ENCODE measurements around the gene SLC22A23.

The SLC22A23 gene

DNA sequence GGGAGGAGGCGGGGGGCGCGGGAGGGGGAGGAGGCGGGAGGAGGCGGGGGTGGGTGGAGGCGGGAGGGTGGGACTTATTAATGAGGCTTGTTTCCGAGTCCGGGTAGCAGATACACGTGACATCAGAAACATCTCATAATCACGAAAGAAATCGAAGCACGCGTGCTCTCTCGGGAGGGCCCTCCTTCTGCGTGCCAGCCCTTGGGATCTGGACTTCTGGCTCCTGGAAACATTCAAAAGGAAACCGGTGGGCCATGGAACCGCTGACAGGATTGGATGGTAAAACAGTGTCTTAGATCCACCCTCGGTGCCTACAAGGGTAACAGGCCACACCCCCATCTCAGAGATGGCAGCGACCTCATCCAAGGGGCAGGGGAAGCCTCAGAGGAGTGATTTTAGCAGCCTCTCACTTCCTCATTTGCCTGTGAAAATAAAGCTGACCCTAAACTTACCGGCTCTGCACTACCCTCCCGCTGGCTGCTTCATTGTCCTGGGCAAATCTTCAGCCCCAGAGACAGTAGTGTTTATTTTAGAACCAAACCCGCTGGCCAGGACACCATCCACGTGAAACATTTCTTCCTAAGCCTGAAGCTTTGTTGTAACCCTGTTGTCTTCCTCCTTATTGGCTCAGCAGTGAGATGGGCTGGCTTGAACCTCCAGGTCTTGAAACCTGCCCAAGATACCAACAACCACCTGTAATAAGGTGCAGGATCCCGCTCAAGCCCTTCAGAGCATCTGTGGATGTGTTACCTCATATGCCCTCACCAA lies 100.6 kb downstream of the SLC22A23 start:
- in situ Hi-C loops (cut with MboI; ENCODE audit: low sequenced_read_pairs) = no loop called here

GRCh38 chr6:3355358-3356055 lies 101.3 kb downstream of the SLC22A23 start:
- in situ Hi-C loops (cut with MboI; ENCODE audit: low sequenced_read_pairs) = no loop called here

GRCh38 chr6:3355011-3355357 lies 101.9 kb downstream of the SLC22A23 start:
- in situ Hi-C loops (cut with MboI; ENCODE audit: low sequenced_read_pairs) = no loop called here

GRCh38 chr6:3353939-3354338 lies 102.9 kb downstream of the SLC22A23 start:
- in situ Hi-C loops (cut with MboI; ENCODE audit: low sequenced_read_pairs) = no loop called here

DNA sequence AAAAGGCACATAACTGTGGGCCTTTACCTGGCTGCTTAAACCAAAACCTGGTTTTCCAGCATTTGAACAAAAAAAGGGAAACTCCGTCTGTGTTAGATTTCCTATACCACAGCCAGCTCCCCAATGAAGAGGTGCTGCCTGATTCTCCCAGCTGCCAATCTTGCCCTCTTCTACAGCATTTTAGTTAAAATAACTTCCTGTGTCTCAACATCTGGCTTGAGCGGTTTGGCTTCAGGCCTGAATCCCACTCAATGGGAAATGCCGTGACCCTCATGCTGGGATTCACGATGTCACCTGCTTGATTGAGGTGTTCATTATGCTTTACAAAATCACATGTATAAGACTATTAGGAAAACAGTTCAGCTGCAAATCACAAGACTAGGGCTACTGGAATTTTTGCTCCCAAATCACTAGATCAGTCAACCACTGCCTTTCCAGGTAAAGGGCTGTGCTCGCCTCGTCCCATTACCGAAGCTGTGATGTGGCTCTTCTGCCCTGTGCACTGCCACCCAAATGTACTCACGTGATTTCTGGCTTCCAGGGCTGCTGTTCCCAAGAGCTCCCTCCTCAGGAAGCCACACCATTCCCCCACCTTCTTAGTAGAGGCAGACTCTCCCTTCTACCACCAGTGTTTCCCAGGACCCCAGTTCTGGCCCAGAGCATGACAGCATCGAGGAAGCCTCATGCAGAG lies 103.5 kb downstream of the SLC22A23 start:
- in situ Hi-C loops (cut with MboI; ENCODE audit: low sequenced_read_pairs) = no loop called here

DNA sequence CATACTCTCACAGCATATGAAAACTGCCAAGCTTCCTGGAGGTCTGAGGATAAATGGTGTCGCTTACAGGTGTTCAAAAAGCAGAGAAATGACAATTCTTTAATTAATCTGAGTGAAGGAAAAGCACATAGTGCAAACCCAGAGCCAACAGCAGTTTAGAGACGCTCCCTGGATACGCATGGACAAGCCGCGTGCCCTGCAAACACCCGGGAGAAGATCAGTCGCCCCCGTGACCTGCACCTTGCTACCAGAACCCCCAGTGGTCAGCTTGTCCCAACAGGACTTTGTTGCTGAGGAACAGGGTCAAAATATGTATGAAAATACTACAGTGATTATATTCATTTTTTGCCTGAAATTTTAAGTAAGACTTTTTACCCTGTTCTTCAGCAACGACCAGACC lies 104.2 kb downstream of the SLC22A23 start:
- in situ Hi-C loops (cut with MboI; ENCODE audit: low sequenced_read_pairs) = no loop called here

DNA sequence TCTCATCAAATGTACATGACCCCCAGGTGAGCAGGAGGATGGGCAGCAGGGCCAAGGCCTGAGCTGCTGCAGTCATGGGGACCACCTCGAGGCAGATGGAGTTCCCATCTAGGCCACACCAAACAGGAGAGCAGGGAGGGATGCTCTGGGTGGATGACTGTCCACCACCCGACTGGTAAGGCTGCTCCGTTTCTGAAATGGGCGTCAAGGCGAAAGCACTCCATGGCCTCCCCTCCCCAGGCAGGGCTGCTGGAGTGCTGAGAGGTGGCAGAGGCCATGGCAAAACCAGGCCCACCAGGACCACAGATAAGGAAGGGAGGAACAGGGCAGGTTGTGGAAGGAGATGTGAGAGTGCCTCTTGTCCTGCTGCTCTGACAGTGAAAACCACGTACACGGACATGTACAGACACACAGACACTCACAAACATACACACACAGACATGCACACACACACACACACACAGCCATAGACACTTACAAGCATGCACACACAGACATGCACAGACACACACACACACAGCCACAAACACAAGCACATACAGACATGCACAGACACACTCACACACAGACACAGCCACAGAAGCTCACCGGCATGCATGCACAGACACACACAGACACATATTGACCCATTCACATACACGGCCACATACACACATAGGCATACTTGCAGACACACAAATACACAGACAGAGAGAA lies 104.9 kb downstream of the SLC22A23 start:
- in situ Hi-C loops (cut with MboI; ENCODE audit: low sequenced_read_pairs) = no loop called here

DNA sequence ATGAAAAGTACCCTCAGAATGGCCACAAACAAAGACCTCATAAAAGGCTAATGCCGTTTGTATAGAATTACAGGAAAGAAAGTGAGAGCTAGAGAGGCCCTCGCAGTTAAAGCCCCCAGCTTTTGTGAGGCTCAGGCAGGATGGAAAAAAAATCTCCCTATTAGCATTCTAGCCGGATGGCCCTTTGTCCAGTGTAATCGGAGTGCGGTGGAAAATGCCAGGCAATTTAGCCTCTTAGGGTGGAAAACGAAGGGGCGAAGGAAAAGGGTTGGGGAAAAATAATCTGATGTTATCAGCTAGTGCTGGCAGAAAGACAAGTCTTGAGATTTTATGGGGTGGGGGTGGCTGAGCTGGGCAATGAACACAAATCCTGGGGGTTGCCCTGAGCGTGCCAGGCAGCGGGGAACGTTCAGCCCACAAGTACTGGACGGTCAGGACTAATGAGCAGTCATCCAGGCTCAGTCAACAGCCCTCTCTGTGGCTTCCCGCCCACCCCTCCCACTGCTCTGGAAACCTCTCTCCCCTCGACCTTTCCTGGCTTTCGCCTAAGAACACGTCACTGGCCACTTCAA lies 105.7 kb downstream of the SLC22A23 start:
- in situ Hi-C loops (cut with MboI; ENCODE audit: low sequenced_read_pairs) = no loop called here

DNA sequence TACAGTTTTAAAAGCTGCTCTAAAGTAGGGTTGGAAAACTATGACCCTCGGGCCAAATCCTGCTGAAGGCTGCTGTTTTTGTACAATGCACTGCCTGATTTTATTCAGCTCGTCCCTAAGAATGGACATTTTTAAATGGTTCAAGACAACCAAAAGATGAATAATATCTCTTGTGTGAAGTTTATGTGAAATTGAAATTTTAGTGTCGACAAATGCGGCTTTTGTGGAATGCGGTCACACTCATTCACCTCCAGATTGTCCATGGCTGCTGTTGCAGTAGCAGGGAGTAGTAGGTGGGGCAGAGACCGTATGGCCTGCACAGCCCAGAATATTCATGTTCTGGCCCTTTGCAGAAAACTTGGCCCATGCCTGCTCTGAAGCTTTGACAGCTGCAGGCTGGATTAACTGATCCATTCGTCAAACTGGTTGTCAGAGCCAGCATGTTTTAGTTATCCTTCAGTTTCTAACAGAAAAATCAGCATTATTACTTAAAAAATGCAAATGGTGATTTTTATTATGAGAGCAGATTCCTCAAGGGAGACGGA lies 106.5 kb downstream of the SLC22A23 start:
- in situ Hi-C loops (cut with MboI; ENCODE audit: low sequenced_read_pairs) = no loop called here

- in situ Hi-C loops (cut with MboI; ENCODE audit: low sequenced_read_pairs) = no loop called here
Observed at GRCh38 chr6:3349388-3350251, 107.2 kb downstream of the SLC22A23 start.

DNA sequence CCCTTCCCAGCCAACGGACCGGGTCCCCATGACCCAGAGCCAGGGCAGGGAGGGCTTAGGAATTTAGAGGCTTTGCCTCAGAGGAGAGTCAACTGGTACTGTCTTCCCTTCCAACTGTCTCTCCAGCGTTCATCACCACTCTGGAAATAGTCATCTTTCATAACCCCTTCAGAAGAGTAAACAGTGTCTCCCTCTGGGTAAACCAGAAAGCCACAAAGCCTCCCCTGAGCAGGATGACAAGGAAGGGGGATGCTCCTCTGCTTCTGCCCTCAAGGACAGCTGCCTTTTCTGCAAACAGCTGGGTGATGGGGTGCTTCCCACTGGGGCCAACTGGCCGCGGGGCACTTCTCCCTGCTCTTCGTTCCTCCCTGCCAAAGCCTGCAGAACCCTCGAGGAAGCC lies 108.0 kb downstream of the SLC22A23 start:
- in situ Hi-C loops (cut with MboI; ENCODE audit: low sequenced_read_pairs) = no loop called here

DNA sequence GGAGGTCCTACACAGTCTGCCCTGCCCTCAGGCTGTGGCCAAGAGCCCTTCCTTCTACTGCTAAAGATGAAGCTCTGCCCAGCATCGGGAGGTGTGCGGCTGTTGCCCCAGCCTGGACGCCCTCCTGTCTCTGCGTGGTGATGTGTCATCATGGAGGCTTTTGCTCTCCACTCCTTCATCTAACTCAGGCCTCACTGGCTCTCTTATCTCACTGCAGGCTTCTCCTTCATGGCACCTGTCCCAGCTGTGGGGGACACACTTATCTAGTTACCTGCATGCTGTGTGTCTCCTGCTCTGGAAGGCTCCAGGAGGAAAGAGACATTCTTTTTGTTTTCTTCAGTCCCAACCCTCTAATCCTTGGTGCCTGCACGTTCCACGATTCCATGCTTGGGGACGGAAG lies 109.0 kb downstream of the SLC22A23 start:
- in situ Hi-C loops (cut with MboI; ENCODE audit: low sequenced_read_pairs) = no loop called here

DNA sequence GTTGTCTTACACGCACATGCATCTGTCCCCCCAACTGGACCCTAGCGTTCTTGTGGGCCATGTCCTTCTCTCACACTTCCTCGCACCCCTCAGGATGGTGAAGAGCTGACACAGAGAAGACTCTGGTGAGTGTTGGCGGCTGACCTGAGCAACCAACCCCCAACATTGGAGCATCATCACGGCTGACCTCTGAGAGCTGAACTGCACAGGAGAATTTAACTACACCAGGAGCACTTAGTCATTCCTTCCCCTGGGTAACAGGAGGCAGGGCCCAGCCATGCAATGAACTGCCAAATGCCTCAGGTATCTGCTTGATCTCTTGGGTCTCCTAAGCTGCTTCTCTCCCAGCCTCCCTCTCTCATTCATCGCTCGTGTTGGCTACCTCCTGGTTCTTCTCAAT lies 109.6 kb downstream of the SLC22A23 start:
- in situ Hi-C loops (cut with MboI; ENCODE audit: low sequenced_read_pairs) = no loop called here

DNA sequence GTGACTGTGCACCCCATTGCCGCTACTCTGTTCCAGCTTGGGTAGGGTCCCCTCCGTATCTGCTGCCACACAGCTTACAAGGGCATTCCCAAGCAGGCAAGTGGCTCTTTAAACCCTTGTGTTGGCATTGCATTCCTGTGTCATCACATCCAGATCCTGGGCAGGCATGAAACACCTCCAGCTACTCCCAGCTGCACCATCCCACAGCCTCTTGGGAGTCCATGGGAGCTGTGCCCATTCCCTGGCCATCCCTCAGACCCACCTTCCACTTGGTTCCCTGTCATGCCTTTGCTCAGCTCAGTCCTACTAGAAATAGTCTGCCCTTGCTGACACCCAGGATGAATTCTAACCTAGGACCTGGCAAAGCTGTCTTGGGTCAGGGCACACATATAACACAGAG lies 110.4 kb downstream of the SLC22A23 start:
- in situ Hi-C loops (cut with MboI; ENCODE audit: low sequenced_read_pairs) = no loop called here

DNA sequence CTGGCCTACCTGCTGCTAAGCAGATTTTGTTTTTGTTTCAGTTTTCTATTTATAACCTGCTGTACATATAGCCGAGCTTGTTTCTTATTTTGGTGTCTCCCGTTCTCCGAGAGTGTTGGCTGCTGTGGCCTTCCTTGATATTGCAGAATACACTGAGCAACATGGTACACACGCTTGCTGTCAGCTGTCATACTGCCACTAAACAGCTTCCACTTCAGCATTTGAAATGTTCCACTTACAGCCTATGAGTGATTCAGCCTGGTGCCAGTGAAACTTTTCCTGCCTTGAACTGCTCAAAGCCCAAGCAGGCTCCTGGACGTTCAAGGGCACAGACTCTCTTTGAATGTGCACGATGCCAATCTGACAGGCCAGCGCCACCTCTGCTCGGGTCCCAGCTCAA lies 111.0 kb downstream of the SLC22A23 start:
- in situ Hi-C loops (cut with MboI; ENCODE audit: low sequenced_read_pairs) = no loop called here

DNA sequence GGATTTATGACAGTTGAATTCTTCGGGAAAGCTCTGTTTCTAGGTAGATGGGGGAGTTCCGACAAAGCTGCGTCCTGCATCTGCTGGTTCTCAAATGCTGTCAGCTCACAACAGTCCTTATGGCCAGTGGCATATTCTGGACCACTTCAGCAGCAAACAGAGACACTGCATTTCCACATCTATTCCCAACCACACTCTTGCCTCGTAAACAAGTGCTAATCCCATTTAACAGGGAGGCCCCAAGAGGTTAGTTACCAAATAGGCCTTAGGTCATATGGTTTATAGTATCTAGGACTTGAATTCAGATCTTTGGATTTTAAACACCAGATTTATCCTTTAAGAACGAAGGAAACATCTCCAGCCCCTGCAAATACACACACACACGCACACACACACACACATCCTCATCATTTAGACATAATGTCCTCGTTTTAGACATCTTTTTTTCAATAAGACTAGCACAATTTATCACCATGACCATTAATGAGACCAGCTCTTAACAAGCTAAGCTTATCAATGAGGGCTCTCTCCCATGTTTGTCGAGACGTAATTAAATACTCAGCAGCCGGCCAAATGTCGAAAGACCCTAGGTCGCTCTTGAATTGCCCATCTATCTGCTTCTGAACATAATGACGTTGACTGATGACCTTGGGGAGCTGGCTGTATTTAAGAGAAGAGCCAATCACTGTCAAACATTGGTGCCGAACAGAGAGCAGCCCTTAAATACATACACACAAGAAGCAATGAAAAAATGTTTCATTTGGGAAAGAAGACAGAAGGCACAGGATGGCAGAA lies 113.6 kb downstream of the SLC22A23 start:
- in situ Hi-C loops (cut with MboI; ENCODE audit: low sequenced_read_pairs) = no loop called here

DNA sequence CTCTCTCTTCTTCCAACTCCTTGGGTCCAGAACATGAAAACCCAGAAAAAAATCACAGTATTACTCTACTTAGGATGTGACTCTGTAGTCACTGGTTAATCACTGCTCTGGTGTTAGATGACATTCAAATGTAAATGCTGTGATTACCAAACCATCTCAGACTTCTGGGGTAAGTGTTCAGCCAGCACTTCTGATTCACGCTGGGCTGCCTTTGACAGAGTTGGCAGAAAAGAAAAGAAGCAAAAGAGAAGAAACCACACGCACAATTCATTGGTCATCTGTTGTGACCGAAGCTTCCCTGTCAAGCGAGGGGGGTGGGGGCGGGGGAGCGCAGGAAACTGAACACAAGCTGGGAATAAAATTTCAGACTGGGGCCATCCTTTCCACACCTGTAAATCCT lies 115.4 kb downstream of the SLC22A23 start:
- in situ Hi-C loops (cut with MboI; ENCODE audit: low sequenced_read_pairs) = no loop called here

DNA sequence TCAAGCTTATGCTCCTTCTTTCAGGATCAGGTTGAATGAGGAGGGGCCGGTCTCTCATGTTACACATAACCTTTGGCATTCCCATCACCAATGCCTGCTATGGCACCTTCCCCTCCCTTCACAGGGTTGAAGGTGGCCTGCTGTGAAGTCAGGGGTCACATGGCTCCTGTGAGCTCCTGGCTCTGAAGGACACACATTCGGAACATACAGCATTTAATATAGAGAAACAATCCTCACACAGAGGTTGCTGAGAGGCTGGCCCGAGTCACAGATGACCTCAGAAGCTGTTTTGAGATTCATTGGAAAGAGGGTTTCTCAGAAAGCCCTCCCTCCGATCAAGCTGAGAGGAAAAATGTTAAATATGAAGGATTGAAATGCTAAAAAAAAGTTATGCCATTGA lies 116.0 kb downstream of the SLC22A23 start:
- in situ Hi-C loops (cut with MboI; ENCODE audit: low sequenced_read_pairs) = no loop called here

- in situ Hi-C loops (cut with MboI; ENCODE audit: low sequenced_read_pairs) = no loop called here
Observed at GRCh38 chr6:3340358-3340802, 116.5 kb downstream of the SLC22A23 start.
